Activated CD4-positive, alpha-beta memory T cell treated with anti-CD3 and anti-CD28 coated beads for 36 hours (primary cell): Measurements from ENCODE around the gene PIAS1. TPM values are rescaled to one million over a fixed set of nuclear protein-coding genes. Genes with fewer than 3 reads are reported as not detected.

Experiments
- CTCF ChIA-PET: fragments of 350-600 bp; sonication (Branson Sonifier 250); formaldehyde crosslinking; loops from one replicate; lab custom pipeline; 2021; ENCODE audit warnings: antibody characterized with exemption, inconsistent platforms; lab: Charles Lee
- POLR2A ChIA-PET: fragments of 350-600 bp; sonication (Branson Sonifier 250); formaldehyde crosslinking; loops from one replicate; lab custom pipeline; 2021; ENCODE audit warnings: antibody characterized with exemption; lab: Charles Lee
- DNase-seq: peaks from one replicate; pipeline ENCODE4 v3.0.0-alpha.2; 2020
- H3K27ac Mint-ChIP-seq: one replicate; pipeline ENCODE4 v1.8.0; 2021; ENCODE audit warnings: mixed read lengths
- H3K27me3 Mint-ChIP-seq: one replicate; pipeline ENCODE4 v1.8.0; 2021; ENCODE audit warnings: mixed read lengths
- H3K36me3 Mint-ChIP-seq: one replicate; pipeline ENCODE4 v1.8.0; 2021; ENCODE audit warnings: mixed read lengths
- H3K4me1 Mint-ChIP-seq: one replicate; pipeline ENCODE4 v1.8.0; 2021; ENCODE audit warnings: low read depth, mixed read lengths
- H3K4me3 Mint-ChIP-seq: one replicate; pipeline ENCODE4 v1.8.0; 2021; ENCODE audit warnings: mild to moderate bottlenecking, mixed read lengths
- H3K9me3 Mint-ChIP-seq: one replicate; pipeline ENCODE4 v1.8.0; 2021; ENCODE audit warnings: mixed read lengths
- intact Hi-C: fragments of 100-400 bp; cut with micrococcal nuclease; formaldehyde crosslinking; loops from one replicate; pipeline ENCODE4 v1.15.1; 2023
- total RNA-seq, 2 experiments: library from RNA; stranded (reverse); gene quantifications; one replicate each; pipeline ENCODE4 v1.2.3, GENCODE V29; 2021

The PIAS1 gene
- total RNA-seq, 2 experiments from 2014 or later: 29.4 to 30.9 TPM

- ChIA-PET CTCF (no interaction called here), POLR2A (no interaction called here)
- Mint-ChIP-seq H3K4me3 (no peak overlapping the region), H3K36me3 (peaks cover 42% of the 10 kb centered on the region), H3K27me3 (no peaks in the 10 kb centered on the region), H3K27ac (peak overlapping the region; percentile 61), H3K4me1 (peaks cover 5% of the 10 kb centered on the region), H3K9me3 (no peaks in the 10 kb centered on the region)
- intact Hi-C loops: no loop called here
- no peak for DNase-seq
Measured at GRCh38 chr15:68188647-68189046, 134.5 kb downstream of the PIAS1 start.

- H3K9me3 Mint-ChIP-seq: no peaks in the 10 kb centered on the region
- H3K36me3 Mint-ChIP-seq: peaks cover 46% of the 10 kb centered on the region
- no peaks in the 10 kb centered on the region for H3K27me3 Mint-ChIP-seq
- peaks cover 5% of the 10 kb centered on the region for H3K4me1 Mint-ChIP-seq
- ChIA-PET CTCF (no interaction called here), POLR2A (no interaction called here)
- H3K4me3 Mint-ChIP-seq: no peak overlapping the region
- intact Hi-C loops: no loop called here
- H3K27ac Mint-ChIP-seq: no peak overlapping the region
- no peak for DNase-seq
Measured at GRCh38 chr15:68190048-68190447, 135.9 kb downstream of the PIAS1 start.

- no peak for DNase-seq
- H3K4me1 Mint-ChIP-seq: peaks cover 5% of the 10 kb centered on the region
- ChIA-PET POLR2A (no interaction called here), CTCF (interaction anchor here (1.1 kb wide), 1 partner anchor 347 kb away, joined by 3 read pairs; no protein-coding TSS in a partner anchor)
- H3K4me3 Mint-ChIP-seq: no peak overlapping the region
- no peaks in the 10 kb centered on the region for H3K27me3 Mint-ChIP-seq
- no peak overlapping the region for H3K27ac Mint-ChIP-seq
- intact Hi-C loops: no loop called here
- peaks cover 42% of the 10 kb centered on the region for H3K36me3 Mint-ChIP-seq
- H3K9me3 Mint-ChIP-seq: no peaks in the 10 kb centered on the region
Measured at GRCh38 chr15:68191555-68191954, 137.4 kb downstream of the PIAS1 start.

DNA sequence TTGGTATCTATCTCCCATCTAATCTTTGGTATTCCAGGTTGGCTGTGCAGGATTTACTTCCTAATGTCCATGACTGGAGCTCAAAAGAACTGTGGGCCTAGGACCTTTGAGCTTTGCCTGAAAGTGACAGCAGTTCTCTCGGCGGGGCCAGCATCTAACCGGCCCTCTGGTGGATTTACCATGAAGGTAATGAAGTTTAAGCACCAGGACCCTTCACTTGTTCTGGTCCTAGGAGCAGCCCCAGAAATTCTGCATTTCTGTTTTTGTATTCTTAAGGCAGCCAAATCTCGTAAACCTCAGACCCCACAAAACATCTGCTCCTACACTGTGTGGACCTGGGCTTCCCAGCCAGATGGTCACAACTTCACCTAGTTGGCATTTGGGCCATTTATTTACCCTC, 138.0 kb downstream of the PIAS1 start:
- H3K27ac Mint-ChIP-seq: no peak overlapping the region
- intact Hi-C loops: no loop called here
- peaks cover 5% of the 10 kb centered on the region for H3K4me1 Mint-ChIP-seq
- POLR2A ChIA-PET: no interaction called here
- H3K27me3 Mint-ChIP-seq: no peaks in the 10 kb centered on the region
- H3K36me3 Mint-ChIP-seq: peaks cover 42% of the 10 kb centered on the region
- H3K9me3 Mint-ChIP-seq: no peaks in the 10 kb centered on the region
- no peak for DNase-seq
- CTCF ChIA-PET: no interaction called here
- H3K4me3 Mint-ChIP-seq: no peak overlapping the region

DNA sequence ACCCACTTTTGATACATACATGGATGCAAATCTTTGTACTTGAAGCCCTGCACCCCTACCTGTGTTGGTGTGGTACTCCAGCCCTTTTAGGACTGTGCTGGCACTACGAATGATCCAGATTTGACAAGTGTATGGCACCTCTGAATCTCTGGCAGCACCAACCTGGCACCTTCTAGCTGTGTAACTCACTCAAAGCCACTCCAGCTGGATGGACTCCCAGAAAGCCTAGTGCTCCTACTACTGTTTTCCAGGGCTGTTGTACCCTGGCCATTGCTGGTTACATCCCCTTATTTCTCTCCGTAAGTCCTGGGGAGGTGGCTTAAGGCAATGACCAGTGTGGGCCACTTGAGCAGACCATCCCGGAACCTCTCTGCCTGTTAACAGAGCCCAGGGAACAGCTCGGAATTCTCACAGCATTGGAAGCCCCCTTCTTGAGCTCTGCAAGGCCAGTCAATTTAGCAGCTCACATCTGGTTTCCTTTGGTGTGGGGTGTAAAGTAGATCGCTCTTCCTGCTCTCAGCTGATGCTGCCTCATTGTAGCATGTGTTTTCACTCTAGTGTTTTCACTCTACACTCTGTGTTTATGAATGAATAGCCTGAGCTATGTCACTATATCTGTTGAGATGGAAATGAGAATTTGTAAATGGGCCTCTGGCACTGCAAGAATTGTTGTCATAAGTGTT, 138.8 kb downstream of the PIAS1 start:
- H3K4me1 Mint-ChIP-seq: peaks cover 2% of the 10 kb centered on the region
- H3K9me3 Mint-ChIP-seq: no peaks in the 10 kb centered on the region
- intact Hi-C loops: no loop called here
- ChIA-PET CTCF (interaction anchor here (1.2 to 1.3 kb wide), 2 partner anchors 19 to 60 kb away, joined by 3 read pairs; no protein-coding TSS in a partner anchor), POLR2A (no interaction called here)
- no peak for DNase-seq
- peaks cover 42% of the 10 kb centered on the region for H3K36me3 Mint-ChIP-seq
- no peak overlapping the region for H3K4me3 Mint-ChIP-seq
- H3K27ac Mint-ChIP-seq: no peak overlapping the region
- no peaks in the 10 kb centered on the region for H3K27me3 Mint-ChIP-seq

DNA sequence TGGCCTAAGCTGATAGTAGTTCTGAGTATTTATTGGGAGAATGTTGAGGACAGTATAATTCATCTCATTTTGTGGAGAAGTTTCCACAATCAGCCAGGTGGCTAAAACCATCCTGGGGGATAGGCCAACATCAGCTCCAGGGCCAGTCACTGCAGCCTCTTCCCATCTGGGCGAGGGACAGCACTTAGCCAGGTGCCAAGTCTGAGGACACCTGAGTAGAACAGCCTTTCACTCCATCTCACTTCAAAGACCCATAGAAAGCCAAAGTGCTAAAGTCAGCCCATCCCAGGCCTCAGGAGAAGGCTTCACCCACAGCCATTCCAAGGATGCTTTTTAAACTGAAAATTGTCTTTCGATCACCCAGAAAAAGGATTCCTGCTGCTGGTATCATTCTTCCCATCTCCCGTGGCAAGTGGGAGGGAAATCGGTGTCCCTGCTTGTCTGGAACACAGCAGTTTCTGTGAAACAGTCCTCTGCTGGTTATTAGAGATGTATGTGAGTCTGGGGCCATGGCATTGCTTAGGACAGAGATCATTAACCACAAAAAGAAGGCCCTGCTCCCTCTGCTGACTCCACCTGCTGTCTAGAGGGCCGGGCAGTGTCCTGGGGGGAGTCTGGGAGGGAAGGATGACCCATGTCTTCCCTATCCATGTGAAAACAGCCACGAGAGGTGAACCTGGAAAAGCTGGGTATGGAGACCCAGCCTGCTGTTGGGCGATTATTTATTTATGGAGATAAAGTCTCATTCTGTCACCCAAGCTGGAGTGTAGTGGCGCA, 141.4 kb downstream of the PIAS1 start:
- intact Hi-C loops: no loop called here
- no peak overlapping the region for H3K4me3 Mint-ChIP-seq
- H3K36me3 Mint-ChIP-seq: peaks cover 23% of the 10 kb centered on the region
- ChIA-PET POLR2A (no interaction called here), CTCF (interaction anchor here (0.6 to 2.7 kb wide), 3 partner anchors 10 to 516 kb away, joined by 3 to 9 read pairs (median 3); no protein-coding TSS in a partner anchor)
- no peaks in the 10 kb centered on the region for H3K4me1 Mint-ChIP-seq
- H3K27ac Mint-ChIP-seq: peak overlapping the region; percentile 9
- no peaks in the 10 kb centered on the region for H3K9me3 Mint-ChIP-seq
- no peaks in the 10 kb centered on the region for H3K27me3 Mint-ChIP-seq
- no peak for DNase-seq

GRCh38 chr15:68196445-68197169, 142.5 kb downstream of the PIAS1 start:
- Mint-ChIP-seq H3K4me3 (no peak overlapping the region), H3K9me3 (no peaks in the 10 kb centered on the region), H3K27ac (no peak overlapping the region), H3K4me1 (no peaks in the 10 kb centered on the region), H3K36me3 (peaks cover 23% of the 10 kb centered on the region), H3K27me3 (no peaks in the 10 kb centered on the region)
- CTCF ChIA-PET: interaction anchor here (1.0 to 2.7 kb wide), 3 partner anchors 11 to 34 kb away, joined by 3 to 9 read pairs (median 3); no protein-coding TSS in a partner anchor
- no peak for DNase-seq
- intact Hi-C loops: no loop called here
- POLR2A ChIA-PET: no interaction called here

DNA sequence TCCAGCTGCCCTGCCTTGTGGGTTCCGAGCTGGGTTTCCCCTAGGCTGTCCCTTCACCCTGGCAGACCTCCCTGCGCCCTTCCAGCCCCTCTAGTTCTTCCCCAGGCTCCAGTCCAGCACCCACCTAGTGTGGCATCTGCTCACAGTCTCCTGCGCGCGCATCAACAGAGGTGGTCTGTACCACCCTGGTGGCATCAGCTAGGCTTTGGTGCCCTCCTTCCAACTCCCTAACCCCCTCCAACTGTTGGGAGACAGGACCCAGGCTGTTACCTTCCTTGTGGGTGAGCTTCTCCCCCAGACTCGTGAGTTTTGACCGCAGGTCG, 143.0 kb downstream of the PIAS1 start:
- no peaks in the 10 kb centered on the region for H3K27me3 Mint-ChIP-seq
- ChIA-PET POLR2A (no interaction called here), CTCF (interaction anchor here (1.0 to 1.2 kb wide), 2 partner anchors 11 to 33 kb away, joined by 3 read pairs; no protein-coding TSS in a partner anchor)
- H3K36me3 Mint-ChIP-seq: peaks cover 23% of the 10 kb centered on the region
- H3K4me1 Mint-ChIP-seq: no peaks in the 10 kb centered on the region
- intact Hi-C loops: no loop called here
- DNase-seq: no peak
- H3K9me3 Mint-ChIP-seq: no peaks in the 10 kb centered on the region
- no peak overlapping the region for H3K27ac Mint-ChIP-seq
- H3K4me3 Mint-ChIP-seq: no peak overlapping the region

- POLR2A ChIA-PET: no interaction called here
- H3K36me3 Mint-ChIP-seq: peaks cover 20% of the 10 kb centered on the region
- intact Hi-C loops: no loop called here
- no peak for DNase-seq
- H3K27me3 Mint-ChIP-seq: no peaks in the 10 kb centered on the region
- no peaks in the 10 kb centered on the region for H3K9me3 Mint-ChIP-seq
- H3K4me3 Mint-ChIP-seq: no peak overlapping the region
- no peaks in the 10 kb centered on the region for H3K4me1 Mint-ChIP-seq
- CTCF ChIA-PET: interaction anchor here (1.0 to 1.2 kb wide), 2 partner anchors 12 to 32 kb away, joined by 3 read pairs; no protein-coding TSS in a partner anchor
- H3K27ac Mint-ChIP-seq: no peak overlapping the region
Measured at GRCh38 chr15:68197661-68198437, 143.7 kb downstream of the PIAS1 start.

DNA sequence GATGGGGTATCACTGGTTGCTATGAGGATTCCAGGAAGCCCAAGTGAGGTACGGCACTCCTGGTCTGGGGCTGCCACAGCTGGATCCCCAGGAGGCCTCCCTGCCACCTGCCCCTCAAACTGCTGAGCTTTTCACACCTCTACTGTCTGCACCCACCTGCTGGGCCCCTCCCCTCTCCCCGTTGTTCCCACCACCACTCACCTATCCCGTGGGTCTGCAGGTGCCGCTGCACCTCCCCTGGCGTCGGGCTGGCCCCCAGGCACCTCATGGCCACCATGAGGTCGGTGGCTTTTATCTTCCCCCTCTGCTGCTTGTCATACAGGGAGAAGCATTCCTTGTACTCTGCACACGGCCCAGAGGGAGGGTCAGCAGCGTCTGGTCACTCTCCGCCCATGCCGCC, 145.2 kb downstream of the PIAS1 start:
- H3K27ac Mint-ChIP-seq: no peak overlapping the region
- no peak overlapping the region for H3K4me3 Mint-ChIP-seq
- no peaks in the 10 kb centered on the region for H3K27me3 Mint-ChIP-seq
- DNase-seq: no peak
- no peaks in the 10 kb centered on the region for H3K4me1 Mint-ChIP-seq
- intact Hi-C loops: no loop called here
- peaks cover 10% of the 10 kb centered on the region for H3K36me3 Mint-ChIP-seq
- CTCF ChIA-PET: no interaction called here
- POLR2A ChIA-PET: no interaction called here
- no peaks in the 10 kb centered on the region for H3K9me3 Mint-ChIP-seq

- Mint-ChIP-seq H3K4me3 (no peak overlapping the region), H3K4me1 (no peaks in the 10 kb centered on the region), H3K36me3 (peaks cover 4% of the 10 kb centered on the region), H3K27me3 (no peaks in the 10 kb centered on the region), H3K9me3 (no peaks in the 10 kb centered on the region), H3K27ac (no peak overlapping the region)
- intact Hi-C loops: no loop called here
- no peak for DNase-seq
- ChIA-PET CTCF (no interaction called here), POLR2A (no interaction called here)
Measured at GRCh38 chr15:68200016-68200861, 146.1 kb downstream of the PIAS1 start.
